H9 (cell line): ENCODE measurements around the gene USP40. TPM values are rescaled to one million over a fixed set of nuclear protein-coding genes. Genes with fewer than 3 reads are reported as not detected.

Source experiments
- DNase-seq: peaks from one replicate; pipeline ENCODE4 v3.0.0-alpha.2; 2017
- H2AFZ ChIP-seq: one replicate; pipeline ENCODE4 v1.6.1; 2013; ENCODE audit warnings: mild to moderate bottlenecking, low read length, control low read depth, moderate library complexity
- H2AK5ac ChIP-seq: 2 replicates; pipeline ENCODE4 v1.6.1; 2013; ENCODE audit warnings: low read length, control low read depth, mixed read lengths; ENCODE audit not compliant: insufficient read length
- H2BK120ac ChIP-seq: one replicate; pipeline ENCODE4 v1.6.1; 2013; ENCODE audit warnings: low read depth, mild to moderate bottlenecking, low read length, control low read depth, inconsistent platforms; ENCODE audit not compliant: poor library complexity, severe bottlenecking
- H2BK12ac ChIP-seq: 2 replicates; pipeline ENCODE4 v1.6.1; 2013; ENCODE audit warnings: low read length, control low read depth, mixed read lengths, low read depth; ENCODE audit not compliant: insufficient read length
- H2BK15ac ChIP-seq: 2 replicates; pipeline ENCODE4 v1.6.1; 2013; ENCODE audit warnings: low read depth, low read length, control low read depth
- H2BK20ac ChIP-seq: one replicate; pipeline ENCODE4 v1.6.1; 2013; ENCODE audit warnings: low read depth, mild to moderate bottlenecking, low read length, control low read depth, inconsistent platforms; ENCODE audit not compliant: poor library complexity, severe bottlenecking
- H2BK5ac ChIP-seq: 2 replicates; pipeline ENCODE4 v1.6.1; 2013; ENCODE audit warnings: low read length, control low read depth, mixed read lengths; ENCODE audit not compliant: insufficient read length
- H3K14ac ChIP-seq: 2 replicates; pipeline ENCODE4 v1.6.1; 2013; ENCODE audit warnings: low read length, control low read depth; ENCODE audit not compliant: insufficient read depth
- H3K18ac ChIP-seq: 2 replicates; pipeline ENCODE4 v1.6.1; 2013; ENCODE audit warnings: low read depth, mild to moderate bottlenecking, mixed read lengths, low read length, control low read depth; ENCODE audit not compliant: insufficient read length
- H3K23ac ChIP-seq: 2 replicates; pipeline ENCODE4 v1.6.1; 2013; ENCODE audit warnings: low read length, control low read depth, mixed read lengths, low read depth; ENCODE audit not compliant: insufficient read length
- H3K23me2 ChIP-seq: 2 replicates; pipeline ENCODE4 v1.6.1; 2013; ENCODE audit warnings: low read depth, mild to moderate bottlenecking, mixed read lengths, low read length, control low read depth; ENCODE audit not compliant: insufficient read length, poor library complexity, severe bottlenecking
- H3K27ac ChIP-seq: 2 replicates; pipeline ENCODE4 v1.5.1; 2013; ENCODE audit warnings: low read length, control low read depth, mixed read lengths, low read depth; ENCODE audit not compliant: insufficient read length
- H3K27me3 ChIP-seq: 2 replicates; pipeline ENCODE4 v1.6.1; 2013; ENCODE audit warnings: low read length, control low read depth, inconsistent platforms; ENCODE audit not compliant: insufficient read depth
- H3K4ac ChIP-seq: 2 replicates; pipeline ENCODE4 v1.6.1; 2013; ENCODE audit warnings: low read depth, mild to moderate bottlenecking, control low read depth, inconsistent platforms, low read length, moderate library complexity
- H3K4me1 ChIP-seq: 2 replicates; pipeline ENCODE4 v1.6.1; 2013; ENCODE audit warnings: low read length, control low read depth, inconsistent platforms; ENCODE audit not compliant: insufficient read depth
- H3K4me2 ChIP-seq: 2 replicates; pipeline ENCODE4 v1.6.1; 2013; ENCODE audit warnings: low read length, control low read depth, mixed read lengths; ENCODE audit not compliant: insufficient read length, insufficient read depth
- H3K56ac ChIP-seq: 2 replicates; pipeline ENCODE4 v1.6.1; 2013; ENCODE audit warnings: low read depth, mild to moderate bottlenecking, mixed read lengths, low read length, control low read depth; ENCODE audit not compliant: insufficient read length
- H3K79me1 ChIP-seq: 2 replicates; pipeline ENCODE4 v1.6.1; 2013; ENCODE audit warnings: low read depth, mild to moderate bottlenecking, moderate library complexity, low read length, control low read depth, inconsistent platforms; ENCODE audit not compliant: insufficient read depth, poor library complexity, severe bottlenecking
- H3K79me2 ChIP-seq: 2 replicates; pipeline ENCODE4 v1.6.1; 2013; ENCODE audit warnings: low read length, control low read depth, inconsistent platforms; ENCODE audit not compliant: insufficient read depth
- H3K9ac ChIP-seq: 2 replicates; pipeline ENCODE4 v1.6.1; 2013; ENCODE audit warnings: low read length, control low read depth, mixed read lengths; ENCODE audit not compliant: insufficient read length; ENCODE audit errors: extremely low read depth
- H3K9me3 ChIP-seq: one replicate; pipeline ENCODE4 v1.6.1; 2013; ENCODE audit warnings: low read depth, low read length, inconsistent platforms; ENCODE audit not compliant: control insufficient read depth
- H3T11ph ChIP-seq: one replicate; pipeline ENCODE4 v1.6.1; 2013; ENCODE audit warnings: mild to moderate bottlenecking, low read length, control low read depth, inconsistent platforms
- H4K20me1 ChIP-seq: one replicate; pipeline ENCODE4 v1.6.1; 2013; ENCODE audit not compliant: control insufficient read depth, insufficient read length, insufficient read depth
- H4K5ac ChIP-seq: 2 replicates; pipeline ENCODE4 v1.6.1; 2013; ENCODE audit warnings: low read depth, mild to moderate bottlenecking, mixed read lengths, low read length, control low read depth; ENCODE audit not compliant: insufficient read length
- H4K8ac ChIP-seq: replicated peaks from 2 replicates; pipeline ENCODE4 v1.6.1; 2013; ENCODE audit warnings: low read length, control low read depth, mixed read lengths, low read depth; ENCODE audit not compliant: insufficient read length
- H4K91ac ChIP-seq: 2 replicates; pipeline ENCODE4 v1.6.1; 2013; ENCODE audit warnings: low read depth, mild to moderate bottlenecking, moderate library complexity, mixed read lengths, low read length, control low read depth; ENCODE audit not compliant: insufficient read length
- H3K27ac Mint-ChIP-seq, 3 experiments: 2 replicates in 2 of 3; 3 replicates in 1 of 3; pipeline ENCODE4 v1.8.0; 2020 to 2021; ENCODE audit warnings: mixed read lengths in 3 of 3, mild to moderate bottlenecking in 1 of 3, moderate library complexity in 1 of 3
- H3K27me3 Mint-ChIP-seq: 2 replicates; pipeline ENCODE4 v1.8.0; 2021; ENCODE audit warnings: low read depth, mild to moderate bottlenecking, moderate library complexity, mixed read lengths
- H3K36me3 Mint-ChIP-seq, 3 experiments: 2 replicates in 2 of 3; 3 replicates in 1 of 3; pipeline ENCODE4 v1.8.0; 2020 to 2021; ENCODE audit warnings: low read depth in 3 of 3, mixed read lengths in 3 of 3; ENCODE audit not compliant: insufficient read depth in 1 of 3
- H3K4me1 Mint-ChIP-seq, 2 experiments: 2 replicates each; pipeline ENCODE4 v1.8.0; 2020; ENCODE audit warnings: mixed read lengths in 2 of 2
- H3K4me3 Mint-ChIP-seq, 2 experiments: 2 replicates in 1 of 2; 3 replicates in 1 of 2; pipeline ENCODE4 v1.8.0; 2020 to 2021; ENCODE audit warnings: mild to moderate bottlenecking in 2 of 2, mixed read lengths in 2 of 2, moderate library complexity in 1 of 2
- H3K9me3 Mint-ChIP-seq, 2 experiments: 2 replicates in 1 of 2; 3 replicates in 1 of 2; pipeline ENCODE4 v1.8.0; 2020; ENCODE audit warnings: mild to moderate bottlenecking in 2 of 2, mixed read lengths in 2 of 2, moderate library complexity in 1 of 2
- WGBS: extraction: QIAGEN DNeasy Blood & Tissue Kit; methylation state at CpG from one replicate; pipeline ENCODE4 v1.1.7; 2013; ENCODE audit warnings: missing lambda C conversion rate, low lambda C conversion rate, mixed read lengths; ENCODE audit not compliant: insufficient read length; ENCODE audit errors: extremely low coverage; 5-methylcytosine and 5-hydroxymethylcytosine counted together
- total RNA-seq: library from RNA; stranded (reverse); gene quantifications from 2 replicates; pipeline ENCODE4 v1.2.1, GENCODE V29; 2021
- TF ChIP-seq, protein P1 (sequence below): fragments of 200-600 bp; sonication (generic); conservative IDR thresholded peaks from 3 replicates; pipeline ENCODE4 v1.8.0; 2021; ENCODE audit warnings: antibody characterized with exemption, mild to moderate bottlenecking

Gene USP40
- total RNA-seq, 1 experiment from 2014 or later: 7.5 TPM

- no peak for DNase-seq
- Histone ChIP-seq H2BK12ac (no peak overlapping the region), H3K27ac (no peak overlapping the region), H3K79me1 (no peaks in the 10 kb centered on the region), H3K56ac (no peak overlapping the region), H4K8ac (no peak overlapping the region), H3K4ac (no peak overlapping the region), H3K9me3 (no peaks in the 10 kb centered on the region), H4K5ac (no peak overlapping the region), H3K27me3 (no peaks in the 10 kb centered on the region), H2BK5ac (no peak overlapping the region), H4K20me1 (no peaks in the 10 kb centered on the region), H2BK120ac (no peak overlapping the region), H3K14ac (no peak overlapping the region), H3K4me2 (no peak overlapping the region), H3K23me2 (no peaks in the 10 kb centered on the region), H4K91ac (no peak overlapping the region), H2AFZ (no peak overlapping the region), H3K18ac (no peak overlapping the region), H3K4me1 (no peaks in the 10 kb centered on the region), H3T11ph (no peak overlapping the region), H3K23ac (no peak overlapping the region), H2AK5ac (no peak overlapping the region), H2BK15ac (no peak overlapping the region), H3K79me2 (no peaks in the 10 kb centered on the region), H2BK20ac (no peak overlapping the region), H3K9ac (no peak overlapping the region)
- Mint-ChIP-seq H3K4me3 (no peak overlapping the region), H3K9me3 (no peaks in the 10 kb centered on the region), H3K27me3 (no peaks in the 10 kb centered on the region), H3K27ac (no peak overlapping the region), H3K4me1 (no peaks in the 10 kb centered on the region), H3K36me3 (no peaks in the 10 kb centered on the region)
- WGBS: no CpG with 5 or more reads among the region's 3 CpGs
- TF ChIP-seq, protein P1, sequence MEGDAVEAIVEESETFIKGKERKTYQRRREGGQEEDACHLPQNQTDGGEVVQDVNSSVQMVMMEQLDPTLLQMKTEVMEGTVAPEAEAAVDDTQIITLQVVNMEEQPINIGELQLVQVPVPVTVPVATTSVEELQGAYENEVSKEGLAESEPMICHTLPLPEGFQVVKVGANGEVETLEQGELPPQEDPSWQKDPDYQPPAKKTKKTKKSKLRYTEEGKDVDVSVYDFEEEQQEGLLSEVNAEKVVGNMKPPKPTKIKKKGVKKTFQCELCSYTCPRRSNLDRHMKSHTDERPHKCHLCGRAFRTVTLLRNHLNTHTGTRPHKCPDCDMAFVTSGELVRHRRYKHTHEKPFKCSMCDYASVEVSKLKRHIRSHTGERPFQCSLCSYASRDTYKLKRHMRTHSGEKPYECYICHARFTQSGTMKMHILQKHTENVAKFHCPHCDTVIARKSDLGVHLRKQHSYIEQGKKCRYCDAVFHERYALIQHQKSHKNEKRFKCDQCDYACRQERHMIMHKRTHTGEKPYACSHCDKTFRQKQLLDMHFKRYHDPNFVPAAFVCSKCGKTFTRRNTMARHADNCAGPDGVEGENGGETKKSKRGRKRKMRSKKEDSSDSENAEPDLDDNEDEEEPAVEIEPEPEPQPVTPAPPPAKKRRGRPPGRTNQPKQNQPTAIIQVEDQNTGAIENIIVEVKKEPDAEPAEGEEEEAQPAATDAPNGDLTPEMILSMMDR: no peak
Measured at GRCh38 chr2:233491326-233491725, 75.3 kb downstream of the USP40 start.
